Measurements from ENCODE around the gene NUBP2.
A peak's percentile ranks its signal among the peaks of the same experiment; 100 is the strongest.
"Not testable (repeated sequence)": the region's sequence is repeated elsewhere in the genome, so short reads cannot be mapped to it uniquely, and the experiment has no call there.

The NUBP2 gene

GRCh38 chr16:1787322-1788094 is 4.7 kb downstream of the NUBP2 start:
- DNase-seq: no peak

GRCh38 chr16:1788095-1788707 is 5.4 kb downstream of the NUBP2 start:
- no peak for DNase-seq

- DNase-seq: no peak
Measured at GRCh38 chr16:1788708-1789100, 5.9 kb downstream of the NUBP2 start.

GRCh38 chr16:1789643-1790045 is 6.9 kb downstream of the NUBP2 start:
- DNase-seq: no peak

GRCh38 chr16:1790261-1790610 is 7.5 kb downstream of the NUBP2 start:
- no peak for DNase-seq

GRCh38 chr16:1790611-1791255 is 8.0 kb downstream of the NUBP2 start:
- no peak for DNase-seq

GRCh38 chr16:1791256-1791942 is 8.6 kb downstream of the NUBP2 start:
- no peak for DNase-seq

- DNase-seq: no peak
Measured at GRCh38 chr16:1791943-1792812, 9.4 kb downstream of the NUBP2 start.

- DNase-seq: no peak
Measured at GRCh38 chr16:1792836-1793577, 10.2 kb downstream of the NUBP2 start.

- no peak for DNase-seq
Measured at GRCh38 chr16:1793578-1794220, 10.9 kb downstream of the NUBP2 start, which contains the start of gene IGFALS. Gene IGFALS (minus strand): TSS chr16:1793705. CDS start chr16:1793652, 53 bp downstream.

- DNase-seq: peak; percentile 10
Measured at GRCh38 chr16:1794221-1794871, 11.6 kb downstream of the NUBP2 start.

- DNase-seq: no peak
Measured at GRCh38 chr16:1794908-1795666, 12.3 kb downstream of the NUBP2 start.

GRCh38 chr16:1799263-1799662 is 16.5 kb downstream of the NUBP2 start:
- not testable (repeated sequence) for DNase-seq

GRCh38 chr16:1800701-1801100 is 17.9 kb downstream of the NUBP2 start:
- no peak for DNase-seq

- DNase-seq: no peak
Measured at GRCh38 chr16:1807626-1808025, 24.9 kb downstream of the NUBP2 start.

GRCh38 chr16:1808691-1809090 is 25.9 kb downstream of the NUBP2 start:
- no peak for DNase-seq

GRCh38 chr16:1809281-1809801 is 26.6 kb downstream of the NUBP2 start:
- DNase-seq: no peak

GRCh38 chr16:1810106-1810505 is 27.3 kb downstream of the NUBP2 start:
- DNase-seq: no peak

- no peak for DNase-seq
Measured at GRCh38 chr16:1810536-1810935, 27.8 kb downstream of the NUBP2 start.

GRCh38 chr16:1812732-1813163 is 30.0 kb downstream of the NUBP2 start:
- DNase-seq: peak; percentile 9
